Esophagus squamous epithelium (tissue), 4 donors: ENCODE measurements around the gene PIK3C2G.

Source experiments
- CTCF ChIP-seq, 6 experiments: fragments of 450-650 bp in 4 of 6; fragments of 200-600 bp in 2 of 6; sonication (generic) in 2 of 6; IDR thresholded peaks; one replicate each; pipeline ENCODE4 v1.5.1; 2016 to 2019; ENCODE audit warnings: antibody characterized with exemption in 6 of 6, mild to moderate bottlenecking in 4 of 6, moderate library complexity in 4 of 6
- POLR2A ChIP-seq, 4 donors: fragments of 450-650 bp; IDR thresholded peaks; one replicate each; pipeline ENCODE4 v1.6.1; 2017; ENCODE audit warnings: antibody characterized with exemption in 4 of 4, mild to moderate bottlenecking in 4 of 4, moderate library complexity in 3 of 4

- TF ChIP-seq CTCF (IDR thresholded peaks at IDR 0.05): no peak
- no peak for TF ChIP-seq POLR2A (IDR thresholded peaks at IDR 0.05)
These were observed 303.0 kb downstream of the PIK3C2G start for GRCh38 chr12:18564306-18564705.
